A549 (cell line): Measurements from ENCODE around the gene EED. TPM values are rescaled to one million over a fixed set of nuclear protein-coding genes. Genes with fewer than 3 reads are reported as not detected.
"Not testable (repeated sequence)": the region's sequence is repeated elsewhere in the genome, so short reads cannot be mapped to it uniquely, and the experiment has no call there.

ENCODE experiments used
- ATAC-seq, 2 experiments: fragments of 200-7000 bp in 1 of 2; fragments of >200 bp in 1 of 2; cut with Nextera tagmentation in 1 of 2; cut with Tn5 transposase in 1 of 2; 3 replicates each; pipeline versions ENCODE4 v1.8.0 to v1.9.1; 2018 to 2020; ENCODE audit warnings: mild to moderate bottlenecking in 1 of 2, moderate library complexity in 1 of 2
- CTCF ChIA-PET: fragments of 300-600 bp; sonication (Branson Sonifier 250); formaldehyde crosslinking; extraction: SDS; loops from one replicate; lab custom pipeline; 2021; ENCODE audit warnings: antibody characterized with exemption, inconsistent platforms; lab: Yijun Ruan, JAX
- POLR2A ChIA-PET: fragments of 350-600 bp; formaldehyde crosslinking; extraction: SDS; loops from one replicate; lab custom pipeline; 2021; ENCODE audit warnings: antibody characterized with exemption, inconsistent platforms; lab: Yijun Ruan, JAX
- DNase-seq, 2 experiments: peaks; one replicate each; pipeline versions ENCODE4 v3.0.0 to v3.0.0-alpha.2; 2011 to 2016; ENCODE audit warnings: low read depth in 1 of 2, low spot score in 1 of 2
- FAIRE-seq: peaks from 2 replicates; lab custom pipeline; 2011; peaks lifted over from hg19 to GRCh38; lab: Jason Lieb, UNC
- H3K27ac ChIP-seq, 2 experiments: fragments of >200 bp; sonication (Bioruptor Twin); formaldehyde crosslinking; 3 replicates each; pipeline ENCODE4 v1.5.1; 2016 to 2017
- H3K4me1 ChIP-seq: fragments of >200 bp; sonication (Bioruptor Twin); formaldehyde crosslinking; 3 replicates; pipeline ENCODE4 v1.6.1; 2016
- H3K4me2 ChIP-seq: fragments of >200 bp; sonication (Bioruptor Twin); formaldehyde crosslinking; 3 replicates; pipeline ENCODE4 v1.6.1; 2016
- H3K4me3 ChIP-seq: fragments of >200 bp; sonication (Bioruptor Twin); formaldehyde crosslinking; 3 replicates; pipeline ENCODE4 v1.5.1; 2016
- H3K9me3 ChIP-seq: fragments of >200 bp; sonication (Bioruptor Twin); formaldehyde crosslinking; 3 replicates; pipeline ENCODE4 v1.6.1; 2016
- ATOH8 ChIP-seq: fragments of 250-450 bp; sonication (Bioruptor Pico); IDR thresholded peaks from 2 replicates; pipeline ENCODE4 v1.5.0; 2020; ENCODE audit warnings: low read depth, mild to moderate bottlenecking, moderate library complexity
- BCL3 ChIP-seq: fragments of >200 bp; sonication (Bioruptor Twin); formaldehyde crosslinking; IDR thresholded peaks from 3 replicates; pipeline ENCODE4 v1.6.1; 2016
- BHLHE40 ChIP-seq: IDR thresholded peaks from 2 replicates; pipeline ENCODE4 v1.6.1; 2012; ENCODE audit warnings: low read depth, low read length, inconsistent platforms
- CBX2 ChIP-seq: fragments of 200-600 bp; sonication (generic); IDR thresholded peaks from 2 replicates; pipeline ENCODE4 v1.6.1; 2016; ENCODE audit warnings: low read depth, mild to moderate bottlenecking, borderline replicate concordance
- CEBPB ChIP-seq, 2 experiments: fragments of >200 bp in 1 of 2; sonication (Bioruptor Twin) in 1 of 2; formaldehyde crosslinking in 1 of 2; IDR thresholded peaks; 2 replicates each; pipeline ENCODE4 v1.6.1; 2012 to 2016
- EHMT2 ChIP-seq: fragments of 200-600 bp; sonication (generic); IDR thresholded peaks from 2 replicates; pipeline ENCODE4 v1.6.1; 2016; ENCODE audit warnings: antibody characterized with exemption, low read depth, mild to moderate bottlenecking, moderate library complexity
- FOSB ChIP-seq: fragments of 250-450 bp; sonication (Bioruptor Pico); IDR thresholded peaks from 2 replicates; pipeline ENCODE4 v1.5.0; 2020; ENCODE audit warnings: mild to moderate bottlenecking, moderate library complexity
- HEYL ChIP-seq: fragments of 250-450 bp; sonication (Bioruptor Pico); IDR thresholded peaks from 2 replicates; pipeline ENCODE4 v1.8.0; 2021; ENCODE audit warnings: mild to moderate bottlenecking, moderate library complexity
- HMGXB4 ChIP-seq: fragments of 250-450 bp; sonication (Bioruptor Pico); IDR thresholded peaks from 2 replicates; pipeline ENCODE4 v1.5.0; 2021; ENCODE audit warnings: mild to moderate bottlenecking, moderate library complexity, borderline replicate concordance
- HOXA7 ChIP-seq: fragments of 250-450 bp; sonication (Bioruptor Pico); IDR thresholded peaks from 2 replicates; pipeline ENCODE4 v1.5.0; 2020; ENCODE audit warnings: mild to moderate bottlenecking, moderate library complexity
- JUN ChIP-seq, 2 experiments: fragments of >200 bp; sonication (Bioruptor Twin); formaldehyde crosslinking; IDR thresholded peaks; 2 replicates in 1 of 2; 3 replicates in 1 of 2; pipeline ENCODE4 v1.6.1; 2016 to 2017
- JUNB ChIP-seq: fragments of >200 bp; sonication (Bioruptor Twin); formaldehyde crosslinking; IDR thresholded peaks from 2 replicates; pipeline ENCODE4 v1.6.1; 2016
- MAFK ChIP-seq: fragments of 450-650 bp; IDR thresholded peaks from 2 replicates; pipeline ENCODE4 v1.6.1; 2014; ENCODE audit not compliant: partially characterized antibody
- NPAS2 ChIP-seq: fragments of 250-450 bp; sonication (Bioruptor Pico); IDR thresholded peaks from 2 replicates; pipeline ENCODE4 v1.8.0; 2022; ENCODE audit warnings: mild to moderate bottlenecking, moderate library complexity, borderline replicate concordance
- NR3C1 ChIP-seq: fragments of >200 bp; sonication (Bioruptor Twin); formaldehyde crosslinking; IDR thresholded peaks from 3 replicates; pipeline ENCODE4 v1.6.1; 2017
- PHF8 ChIP-seq: fragments of 200-600 bp; sonication (generic); IDR thresholded peaks from 2 replicates; pipeline ENCODE4 v1.6.1; 2016; ENCODE audit warnings: low read depth, mild to moderate bottlenecking, antibody characterized with exemption, moderate library complexity, borderline replicate concordance
- RFX5 ChIP-seq: fragments of 450-650 bp; IDR thresholded peaks from 2 replicates; pipeline ENCODE4 v1.7.1; 2014; ENCODE audit warnings: antibody characterized with exemption, mild to moderate bottlenecking, moderate library complexity
- TFCP2L1 ChIP-seq: fragments of 250-450 bp; sonication (Bioruptor Pico); IDR thresholded peaks from 2 replicates; pipeline ENCODE4 v1.5.0; 2021; ENCODE audit warnings: mild to moderate bottlenecking
- TP53 ChIP-seq: fragments of 250-450 bp; sonication (Bioruptor Pico); IDR thresholded peaks from 2 replicates; pipeline ENCODE4 v1.5.0; 2021; ENCODE audit warnings: mild to moderate bottlenecking, moderate library complexity
- ZSCAN20 ChIP-seq: fragments of 250-450 bp; sonication (Bioruptor Pico); IDR thresholded peaks from 2 replicates; pipeline ENCODE4 v1.8.0; 2022; ENCODE audit warnings: mild to moderate bottlenecking, moderate library complexity
- WGBS: methylation state at CpG from one replicate; pipeline ENCODE4 v1.1.6; 2017; ENCODE audit errors: missing lambda C conversion rate; 5-methylcytosine and 5-hydroxymethylcytosine counted together
- polyA plus RNA-seq, 4 experiments: library from polyadenylated mRNA; depleted of rRNA in 3 of 4; stranded (reverse); fragments of >200 nt; fragmentation: RNase III in 1 of 4; extraction: RNeasy Plus Mini Kit Qiagen cat#74134 plus additional on column Dnase treatment in 1 of 4; gene quantifications; 2 replicates in 3 of 4; 3 replicates in 1 of 4; pipeline ENCODE4 v1.2.3, GENCODE V29; 2011 to 2017

The EED gene
- polyA plus RNA-seq, 2 of the 4 experiments (the other 2 are of a cell fraction): 33.0 to 43.6 TPM

- WGBS: 54% methylated on average over 2 of the region's 2 CpGs
- no peak for TF ChIP-seq HOXA7 (CRISPR knock-in tag)
- TF ChIP-seq, all 56 proteins: peak for 0
- no peak for ATAC-seq
Measured at GRCh38 chr11:86303257-86303656, 58.7 kb downstream of the EED start.

GRCh38 chr11:86308710-86309109 is 64.2 kb downstream of the EED start:
- FAIRE-seq, H3K9me3 ChIP-seq, DNase-seq, H3K27ac ChIP-seq, H3K4me2 ChIP-seq, H3K4me3 ChIP-seq, POLR2A ChIA-PET, ATAC-seq, CTCF ChIA-PET, H3K4me1 ChIP-seq: not testable (repeated sequence)
- 93% methylated on average over 4 of the region's 4 CpGs for WGBS

More at GRCh38 chr11:86303257-86303656, 58.7 kb downstream of the EED start:
- H3K27ac ChIP-seq: peak overlapping the region; percentile 83 to 94; a peak in 4 of 6 replicates
- DNase-seq (no peak), FAIRE-seq (no peak)
- H3K9me3 ChIP-seq: no peaks in the 10 kb centered on the region
- peak overlapping the region; percentile 66 for H3K4me3 ChIP-seq
- ChIA-PET POLR2A (no interaction called here), CTCF (interaction anchor here (1.1 to 1.4 kb wide), 3 partner anchors 11 to 448 kb away, joined by 3 to 6 read pairs (median 4); partner anchors contain the start of gene CCDC83)
- peaks cover 15% of the 10 kb centered on the region; the same call in 2 of the 3 replicates for H3K4me1 ChIP-seq
- H3K4me2 ChIP-seq: peak overlapping the region; percentile 86

- ChIA-PET CTCF (interaction anchor here (2.0 kb wide), 1 partner anchor 11 kb away, joined by 6 read pairs; the partner anchor contains the start of gene HIKESHI), POLR2A (no interaction called here)
- Histone ChIP-seq H3K4me3 (no peak overlapping the region), H3K4me1 (no peaks in the 10 kb centered on the region), H3K27ac (no peak overlapping the region), H3K4me2 (no peak overlapping the region), H3K9me3 (no peaks in the 10 kb centered on the region)
- no peak for FAIRE-seq
- WGBS: 97% methylated on average over 2 of the region's 2 CpGs
- DNase-seq: no peak
- TF ChIP-seq TFCP2L1 (CRISPR knock-in tag): no peak
- peak; percentile 80 for TF ChIP-seq MAFK
- ATAC-seq: no peak
Measured at GRCh38 chr11:86313793-86314192, 69.2 kb downstream of the EED start.

GRCh38 chr11:86314636-86315035 is 70.1 kb downstream of the EED start:
- 89% methylated on average over 2 of the region's 2 CpGs for WGBS

More at GRCh38 chr11:86314636-86315035, 70.1 kb downstream of the EED start:
- POLR2A ChIA-PET: no interaction called here
- TF ChIP-seq CEBPB (IDR thresholded peaks at IDR 0.05) (no peak), TFCP2L1 (CRISPR knock-in tag) (no peak), TP53 (no peak), HEYL (CRISPR knock-in tag) (no peak), NPAS2 (CRISPR knock-in tag) (no peak), EHMT2 (no peak), NR3C1 (no peak), CBX2 (no peak), PHF8 (no peak), ATOH8 (CRISPR knock-in tag) (no peak), RFX5 (no peak), JUN (IDR thresholded peaks at IDR 0.05) (no peak), ZSCAN20 (no peak), MAFK (no peak), BHLHE40 (no peak), HMGXB4 (CRISPR knock-in tag) (no peak), FOSB (CRISPR knock-in tag) (no peak), JUNB (no peak), BCL3 (no peak)
- no peak overlapping the region for H3K27ac ChIP-seq
- no peak for DNase-seq
- CTCF ChIA-PET: interaction anchor here (0.9 to 2.0 kb wide), 3 partner anchors 10 to 397 kb away, joined by 3 to 6 read pairs (median 3); partner anchors contain the start of gene HIKESHI
- no peak overlapping the region for H3K4me2 ChIP-seq
- H3K4me1 ChIP-seq: no peaks in the 10 kb centered on the region
- no peak for FAIRE-seq
- ATAC-seq: no peak
- H3K9me3 ChIP-seq: no peaks in the 10 kb centered on the region
- H3K4me3 ChIP-seq: no peak overlapping the region
